Natural killer cell (primary cell): ENCODE results near the gene AMN1. TPM values are rescaled to one million over a fixed set of nuclear protein-coding genes. Genes with fewer than 3 reads are reported as not detected.

Experiments
- ATAC-seq, 3 donors: fragments of 150-1000 bp in 2 of 3; fragments of 200-7000 bp in 1 of 3; cut with Tn5 transposase; 1 replicate in 1 of 3; 2 replicates in 2 of 3; pipeline ENCODE4 v1.10.0; 2021; ENCODE audit warnings: mild to moderate bottlenecking in 2 of 3, moderate library complexity in 2 of 3
- DNase-seq, 2 donors: peaks; one replicate each; pipeline versions ENCODE4 v3.0.0 to v3.0.0-alpha.2; 2013 to 2021; ENCODE audit warnings: mixed read lengths in 1 of 2
- H3K27ac ChIP-seq: one replicate; pipeline ENCODE4 v1.5.1; 2013; ENCODE audit warnings: mild to moderate bottlenecking, low read length
- H3K27me3 ChIP-seq: one replicate; pipeline ENCODE4 v1.6.1; 2013; ENCODE audit warnings: low read length; ENCODE audit not compliant: control insufficient read depth, insufficient read depth
- H3K36me3 ChIP-seq: one replicate; pipeline ENCODE4 v1.6.1; 2013; ENCODE audit warnings: low read length; ENCODE audit not compliant: control insufficient read depth, insufficient read depth
- H3K4me1 ChIP-seq: one replicate; pipeline ENCODE4 v1.6.1; 2013; ENCODE audit warnings: low read length; ENCODE audit not compliant: control insufficient read depth, insufficient read depth
- H3K4me3 ChIP-seq: one replicate; pipeline ENCODE4 v1.5.1; 2013; ENCODE audit warnings: low read length
- H3K9me3 ChIP-seq: one replicate; pipeline ENCODE4 v1.6.1; 2013; ENCODE audit warnings: low read length; ENCODE audit not compliant: control insufficient read depth, insufficient read depth
- H3K27ac Mint-ChIP-seq, 2 donors: one replicate each; pipeline ENCODE4 v1.8.0; 2022; ENCODE audit warnings: mild to moderate bottlenecking in 2 of 2, mixed read lengths in 2 of 2, moderate library complexity in 1 of 2
- H3K27me3 Mint-ChIP-seq, 2 donors: one replicate each; pipeline ENCODE4 v1.8.0; 2022; ENCODE audit warnings: low read depth in 2 of 2, mixed read lengths in 2 of 2
- H3K36me3 Mint-ChIP-seq: one replicate; pipeline ENCODE4 v1.8.0; 2022; ENCODE audit warnings: mixed read lengths
- H3K4me1 Mint-ChIP-seq, 2 donors: one replicate each; pipeline ENCODE4 v1.8.0; 2022; ENCODE audit warnings: mixed read lengths in 2 of 2
- H3K4me3 Mint-ChIP-seq: one replicate; pipeline ENCODE4 v1.8.0; 2022; ENCODE audit warnings: mild to moderate bottlenecking, moderate library complexity, mixed read lengths
- H3K9me3 Mint-ChIP-seq, 2 donors: one replicate each; pipeline ENCODE4 v1.8.0; 2022; ENCODE audit warnings: mixed read lengths in 2 of 2
- CTCF ChIP-seq: fragments of 200-600 bp; IDR thresholded peaks from one replicate; pipeline ENCODE4 v1.8.0; 2022; ENCODE audit warnings: antibody characterized with exemption
- WGBS: methylation state at CpG from one replicate; pipeline ENCODE4 v1.1.7; 2013; ENCODE audit warnings: missing lambda C conversion rate; ENCODE audit not compliant: insufficient coverage; 5-methylcytosine and 5-hydroxymethylcytosine counted together
- intact Hi-C: fragments of 100-400 bp; cut with micrococcal nuclease; formaldehyde crosslinking; loops from one replicate; pipeline ENCODE4 v1.14.2; 2022
- total RNA-seq, 4 donors: library from RNA; stranded (reverse); fragments of 120-200 nt in 1 of 4; gene quantifications; one replicate each; pipeline versions ENCODE4 v1.2.3 to v1.2.4, GENCODE V29; 2013 to 2022

The AMN1 gene
- total RNA-seq, 3 donors from 2014 or later (not counting 1 experiment from before 2014, with no cell fraction given) = 4.6 to 6.9 (median 6.3) TPM

GRCh38 chr12:31644536-31644935 lies 84.3 kb downstream of the AMN1 start:
- WGBS = 78% methylated on average over 4 of the region's 8 CpGs
- intact Hi-C loops = no loop called here
- H3K27ac ChIP-seq = no peak overlapping the region
- ATAC-seq = no peak
- no peaks in the 10 kb centered on the region for H3K27me3 ChIP-seq
- H3K36me3 ChIP-seq = no peaks in the 10 kb centered on the region
- no peak overlapping the region for H3K4me3 ChIP-seq
- H3K9me3 ChIP-seq = no peaks in the 10 kb centered on the region
- Mint-ChIP-seq H3K9me3 (no peaks in the 10 kb centered on the region), H3K4me1 (peaks cover 0 to 8% of the 10 kb centered on the region in 2 donors), H3K36me3 (no peaks in the 10 kb centered on the region), H3K4me3 (no peak overlapping the region), H3K27ac (no peak overlapping the region), H3K27me3 (peaks cover 0 to 10% of the 10 kb centered on the region in 2 donors)
- peaks cover 3% of the 10 kb centered on the region for H3K4me1 ChIP-seq
- no peak for DNase-seq
- no peak for TF ChIP-seq CTCF

GRCh38 chr12:31641509-31642090 lies 87.2 kb downstream of the AMN1 start:
- Histone ChIP-seq H3K27ac (no peak overlapping the region), H3K4me3 (no peak overlapping the region), H3K36me3 (no peaks in the 10 kb centered on the region), H3K4me1 (peaks cover 3% of the 10 kb centered on the region), H3K9me3 (no peaks in the 10 kb centered on the region), H3K27me3 (no peaks in the 10 kb centered on the region)
- WGBS = 83% methylated on average over 11 of the region's 11 CpGs
- peaks cover 0 to 3% of the 10 kb centered on the region in 2 donors for H3K27me3 Mint-ChIP-seq
- H3K36me3 Mint-ChIP-seq = no peaks in the 10 kb centered on the region
- no peaks in the 10 kb centered on the region for H3K9me3 Mint-ChIP-seq
- H3K27ac Mint-ChIP-seq = no peak overlapping the region
- intact Hi-C loops = no loop called here
- peaks cover 3 to 6% of the 10 kb centered on the region in 2 donors for H3K4me1 Mint-ChIP-seq
- TF ChIP-seq CTCF = no peak
- no peak overlapping the region for H3K4me3 Mint-ChIP-seq
- no peak for ATAC-seq
- DNase-seq = no peak

- no peak overlapping the region for H3K27ac ChIP-seq
- no peaks in the 10 kb centered on the region for H3K36me3 Mint-ChIP-seq
- no peaks in the 10 kb centered on the region for H3K36me3 ChIP-seq
- no peak for TF ChIP-seq CTCF
- H3K4me3 ChIP-seq = no peak overlapping the region
- WGBS = 89% methylated on average over 1 of the region's 1 CpG
- no peaks in the 10 kb centered on the region for H3K27me3 ChIP-seq
- H3K4me1 Mint-ChIP-seq = peaks cover 7 to 9% of the 10 kb centered on the region in 2 donors
- H3K4me1 ChIP-seq = no peaks in the 10 kb centered on the region
- H3K27me3 Mint-ChIP-seq = no peaks in the 10 kb centered on the region
- H3K4me3 Mint-ChIP-seq = no peak overlapping the region
- H3K9me3 ChIP-seq = no peaks in the 10 kb centered on the region
- H3K9me3 Mint-ChIP-seq = no peaks in the 10 kb centered on the region
- H3K27ac Mint-ChIP-seq = no peak overlapping the region
- intact Hi-C loops = loop anchor here (5.0 kb wide), 1 partner anchor 382 kb away; no protein-coding TSS in a partner anchor
- DNase-seq (no peak), ATAC-seq (no peak)
Measured at GRCh38 chr12:31634620-31635019, 94.2 kb downstream of the AMN1 start.

- ATAC-seq = no peak
- 100% methylated on average over 1 of the region's 4 CpGs for WGBS
- intact Hi-C loops = no loop called here
- Mint-ChIP-seq H3K9me3 (no peaks in the 10 kb centered on the region), H3K27ac (no peak overlapping the region), H3K4me3 (no peak overlapping the region), H3K4me1 (peaks cover 7 to 9% of the 10 kb centered on the region in 2 donors), H3K36me3 (no peaks in the 10 kb centered on the region), H3K27me3 (peaks cover 0 to 3% of the 10 kb centered on the region in 2 donors)
- Histone ChIP-seq H3K27ac (no peak overlapping the region), H3K27me3 (no peaks in the 10 kb centered on the region), H3K36me3 (no peaks in the 10 kb centered on the region), H3K4me3 (no peak overlapping the region), H3K9me3 (no peaks in the 10 kb centered on the region), H3K4me1 (no peaks in the 10 kb centered on the region)
- DNase-seq = no peak
- no peak for TF ChIP-seq CTCF
Measured at GRCh38 chr12:31633464-31633863, 95.4 kb downstream of the AMN1 start.
